SH-SY5Y (cell line): ENCODE data around the gene P2RX7.

Source experiments
- GATA2 ChIP-seq: IDR thresholded peaks from 2 replicates; pipeline ENCODE4 v1.6.1; 2011; ENCODE audit warnings: mild to moderate bottlenecking, low read depth, low read length
- GATA3 ChIP-seq: IDR thresholded peaks from 2 replicates; pipeline ENCODE4 v1.6.1; 2011; ENCODE audit warnings: low read depth, mild to moderate bottlenecking, low read length, moderate library complexity

Gene P2RX7

DNA sequence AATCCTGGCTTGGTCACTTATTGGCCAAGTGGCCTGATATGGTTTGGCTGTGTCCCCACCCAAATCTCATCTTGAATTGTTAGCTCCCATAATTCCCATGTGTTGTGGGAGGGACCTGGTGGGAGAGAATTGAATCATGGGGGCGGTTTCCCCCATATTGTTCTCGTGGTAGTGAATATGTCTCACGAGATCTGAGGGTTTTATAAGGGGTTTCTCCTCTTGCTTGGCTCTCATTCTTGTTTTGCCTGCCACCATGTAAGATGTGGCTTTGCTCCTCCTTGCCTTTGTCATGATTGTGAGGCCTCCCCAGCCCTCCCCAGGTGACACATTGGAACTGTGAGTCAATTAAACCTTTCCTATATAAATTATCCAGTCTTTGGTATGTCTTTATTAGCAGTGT is 58.5 kb downstream of the P2RX7 start:
- TF ChIP-seq GATA3 (no peak), GATA2 (no peak)

DNA sequence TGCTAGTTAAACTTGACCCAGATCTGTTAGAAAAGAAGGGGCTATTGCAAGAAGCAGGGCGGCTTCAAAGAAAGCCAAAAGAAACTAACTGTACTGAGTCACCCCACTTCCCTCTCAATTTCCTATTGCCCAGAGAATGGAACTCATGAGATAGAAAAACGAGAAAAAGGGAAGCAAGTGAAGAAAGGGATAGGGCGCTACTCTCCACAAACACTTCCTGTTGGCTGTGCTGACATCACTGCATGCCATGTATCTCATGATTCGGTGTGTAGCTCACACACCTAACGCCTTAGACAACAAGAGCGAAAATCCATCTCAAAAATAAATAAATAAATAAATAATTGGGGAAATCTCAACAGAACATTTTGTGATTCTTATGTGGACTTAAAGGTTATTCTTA is 64.2 kb downstream of the P2RX7 start:
- TF ChIP-seq GATA3: no peak
- TF ChIP-seq GATA2: no peak

- no peak for TF ChIP-seq GATA2
- no peak for TF ChIP-seq GATA3
Measured at GRCh38 chr12:121198949-121199348, 66.3 kb downstream of the P2RX7 start.

DNA sequence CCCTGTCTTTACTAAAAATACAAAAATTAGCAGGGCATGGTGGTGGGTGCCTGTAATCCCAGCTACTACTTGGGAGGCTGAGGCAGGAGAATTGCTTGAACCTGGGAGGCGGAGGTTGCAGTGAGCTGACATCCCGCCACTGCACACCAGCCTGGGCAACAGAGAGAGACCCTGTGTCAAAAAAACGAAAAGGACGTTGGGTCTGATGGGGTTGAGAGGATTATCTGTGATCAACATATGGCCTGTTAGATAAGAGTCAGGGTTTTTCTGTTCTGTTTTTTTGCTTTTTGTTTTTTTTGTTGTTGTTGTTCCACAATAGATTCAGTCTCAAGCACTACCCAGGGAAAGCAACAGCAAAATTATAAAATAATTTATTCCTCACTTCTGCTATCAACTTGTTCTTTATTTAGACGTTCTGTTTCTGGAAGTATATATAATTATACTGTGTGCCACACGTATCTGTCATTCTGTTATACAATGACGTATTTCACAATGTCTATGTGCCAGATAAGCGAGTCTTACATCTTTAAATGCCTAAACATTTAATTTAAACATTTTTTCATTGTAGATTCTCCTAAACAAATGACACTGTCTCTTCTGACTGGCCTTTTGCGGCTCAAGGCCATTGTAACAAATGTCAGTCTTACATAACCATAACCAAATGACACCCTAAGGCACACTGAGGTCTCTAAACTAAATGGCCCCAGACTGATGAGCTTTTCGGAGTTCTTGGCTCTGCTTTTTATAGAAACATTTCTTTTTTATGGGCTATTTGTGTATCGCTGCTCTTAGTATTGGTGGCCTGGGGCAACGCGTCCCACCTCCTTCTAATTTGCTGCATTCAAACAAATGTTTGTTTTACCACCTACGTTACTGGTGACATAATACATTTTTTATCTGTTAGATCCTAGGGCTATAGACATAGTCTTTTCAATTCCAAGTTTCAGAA is 70.0 kb downstream of the P2RX7 start:
- peak; percentile 84 for TF ChIP-seq GATA3
- peak; percentile 84 for TF ChIP-seq GATA2

DNA sequence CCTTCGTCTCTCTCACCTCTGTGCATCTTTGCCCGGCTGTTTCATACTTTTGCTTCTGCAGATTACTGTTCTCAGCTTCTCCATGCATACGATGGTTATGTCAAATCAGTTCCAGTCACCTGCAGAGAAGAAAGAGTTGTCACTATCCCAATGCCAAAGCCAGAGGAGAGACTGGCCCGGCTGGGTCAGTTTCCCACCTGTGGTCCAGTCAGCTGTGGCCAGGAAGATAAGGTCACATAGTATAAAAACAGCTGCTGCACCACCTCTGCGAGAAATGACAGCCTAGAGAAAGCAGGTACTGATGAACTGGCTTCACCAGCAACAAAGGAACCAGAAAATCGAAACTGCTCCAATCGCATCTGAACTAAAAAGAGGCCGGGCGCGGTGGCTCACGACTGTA is 70.8 kb downstream of the P2RX7 start:
- TF ChIP-seq GATA3 (no peak), GATA2 (no peak)

DNA sequence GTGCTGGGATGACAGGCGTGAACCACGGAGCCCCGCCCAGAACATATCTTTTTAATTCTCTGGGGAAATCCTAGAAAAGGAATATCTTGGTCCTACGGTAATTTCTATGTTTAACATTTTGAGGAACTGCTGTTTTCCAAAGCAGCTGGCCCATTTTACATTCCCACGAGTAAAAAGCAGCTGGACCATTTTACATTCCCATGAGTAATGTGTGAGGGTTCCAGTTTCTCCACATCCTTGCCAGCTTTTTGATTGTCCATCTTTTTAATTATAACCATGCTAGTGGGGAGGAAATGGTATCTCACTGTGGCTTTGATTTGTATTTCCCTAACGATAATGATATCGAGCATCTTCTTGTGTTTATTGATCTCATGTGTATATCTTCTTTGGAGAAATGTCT is 72.8 kb downstream of the P2RX7 start:
- TF ChIP-seq GATA3 (no peak), GATA2 (no peak)

DNA sequence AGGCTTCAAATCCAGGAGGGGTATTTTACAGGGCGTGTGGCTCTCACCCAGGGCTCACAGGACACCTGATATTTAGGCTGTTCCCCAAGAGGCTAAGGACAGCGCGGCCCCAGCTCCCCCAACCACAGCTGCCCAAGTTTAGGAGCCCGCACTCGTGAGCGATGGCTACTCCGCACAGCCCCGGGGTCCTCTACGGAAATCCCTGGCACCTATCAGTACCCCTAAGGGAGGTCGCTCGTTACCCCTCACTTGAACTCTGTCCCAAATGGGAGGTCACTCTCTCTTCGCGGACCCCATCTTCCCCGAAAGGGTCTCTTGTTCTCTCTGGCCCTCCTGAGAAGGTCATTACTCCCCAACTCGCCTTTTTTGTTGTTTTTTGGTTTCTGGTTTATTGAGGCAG is 76.5 kb downstream of the P2RX7 start:
- TF ChIP-seq GATA3: no peak
- no peak for TF ChIP-seq GATA2

DNA sequence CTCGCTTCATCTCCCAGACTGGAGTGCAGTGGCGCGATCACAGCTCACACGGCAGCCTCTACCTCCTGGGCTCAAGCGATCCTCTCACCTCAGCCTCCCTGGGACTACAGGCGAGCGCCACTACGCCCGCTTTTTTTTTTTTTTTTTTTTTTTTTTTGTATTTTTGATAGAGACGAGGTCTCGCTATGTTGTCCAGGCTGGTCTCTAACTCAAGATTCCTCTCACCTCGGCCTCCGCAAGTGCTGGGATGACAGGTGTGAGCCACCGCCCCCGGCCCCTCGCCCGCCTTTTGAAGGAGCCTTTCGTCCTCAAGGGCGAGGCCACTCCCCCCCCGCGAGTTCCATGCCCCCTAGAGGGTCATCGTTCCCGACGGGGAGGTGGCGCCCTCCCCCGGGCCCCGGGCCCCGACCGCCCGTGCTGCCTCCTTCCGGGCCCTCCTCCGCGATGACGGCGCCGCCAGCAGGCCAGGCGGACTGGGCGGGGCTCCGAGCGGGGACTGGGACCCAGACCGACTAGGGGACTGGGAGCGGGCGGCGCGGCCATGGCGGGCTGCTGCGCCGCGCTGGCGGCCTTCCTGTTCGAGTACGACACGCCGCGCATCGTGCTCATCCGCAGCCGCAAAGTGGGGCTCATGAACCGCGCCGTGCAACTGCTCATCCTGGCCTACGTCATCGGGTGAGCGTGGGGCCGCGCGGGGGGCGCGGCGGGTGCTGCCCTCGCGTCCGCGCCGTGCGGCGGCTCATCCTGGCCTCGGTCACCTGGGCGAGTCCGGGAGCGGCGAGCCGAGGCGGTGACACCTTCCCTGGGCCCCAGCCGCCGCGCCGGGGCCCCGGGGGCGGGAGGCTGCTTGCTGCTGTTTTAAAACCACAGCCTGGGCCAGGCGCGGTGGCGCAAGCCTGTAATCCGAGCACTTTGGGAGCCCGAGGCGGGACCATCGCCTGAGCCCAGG is 77.2 kb downstream of the P2RX7 start, which contains the start of gene P2RX4:
Gene P2RX4 (plus strand): TSS at position 506 of the 949 bp plus-strand sequence. CDS start 36 bp downstream, at position 542.
- no peak for TF ChIP-seq GATA2
- no peak for TF ChIP-seq GATA3

DNA sequence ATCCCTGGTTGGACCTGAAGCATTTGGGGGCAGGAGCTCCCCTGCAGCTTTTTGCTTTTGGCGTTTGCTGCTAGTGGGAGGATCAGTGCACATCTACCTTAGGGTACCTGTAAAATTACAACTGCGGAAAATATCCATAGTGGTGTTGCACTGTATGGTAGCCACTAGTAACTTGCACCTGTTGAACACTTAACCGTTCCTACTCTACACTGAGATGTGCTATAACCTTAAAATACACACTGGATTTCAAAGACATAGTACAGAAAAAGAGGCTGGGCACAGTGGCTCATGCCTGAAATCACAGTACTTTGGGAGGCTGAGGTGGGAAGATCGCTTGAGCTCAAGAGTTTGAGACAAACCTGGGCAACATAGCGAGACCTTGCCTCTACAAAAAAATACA is 80.2 kb downstream of the P2RX7 start:
- TF ChIP-seq GATA3: no peak
- TF ChIP-seq GATA2: no peak

DNA sequence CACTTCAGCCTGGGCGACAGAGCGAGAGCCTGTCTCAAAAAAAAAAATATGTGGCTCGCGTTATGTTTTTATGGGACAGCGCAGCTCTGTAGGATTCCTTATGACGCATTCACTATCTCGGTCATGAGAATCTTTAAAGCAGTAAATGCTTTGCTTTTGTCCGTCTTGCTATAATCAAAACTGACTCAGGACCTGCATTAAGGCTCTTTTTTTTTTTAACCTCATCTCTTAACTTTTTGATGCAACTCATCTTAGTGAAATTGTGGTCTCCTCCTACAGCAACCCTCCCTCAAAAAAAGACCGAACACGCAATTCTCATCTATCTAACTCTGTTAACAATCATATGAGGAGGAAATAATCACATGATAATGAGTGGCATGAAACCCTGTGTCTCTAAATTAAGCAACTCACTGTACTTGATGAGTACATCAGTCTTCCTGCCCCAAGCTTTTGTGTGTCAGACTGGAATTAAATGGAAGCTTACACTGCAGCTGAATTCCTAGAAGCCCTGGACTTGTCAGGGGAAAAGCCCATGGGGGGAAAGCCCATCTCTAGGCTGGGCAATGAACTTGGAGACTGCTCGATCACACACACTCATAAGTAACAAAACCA is 81.6 kb downstream of the P2RX7 start:
- TF ChIP-seq GATA3 (no peak), GATA2 (no peak)

DNA sequence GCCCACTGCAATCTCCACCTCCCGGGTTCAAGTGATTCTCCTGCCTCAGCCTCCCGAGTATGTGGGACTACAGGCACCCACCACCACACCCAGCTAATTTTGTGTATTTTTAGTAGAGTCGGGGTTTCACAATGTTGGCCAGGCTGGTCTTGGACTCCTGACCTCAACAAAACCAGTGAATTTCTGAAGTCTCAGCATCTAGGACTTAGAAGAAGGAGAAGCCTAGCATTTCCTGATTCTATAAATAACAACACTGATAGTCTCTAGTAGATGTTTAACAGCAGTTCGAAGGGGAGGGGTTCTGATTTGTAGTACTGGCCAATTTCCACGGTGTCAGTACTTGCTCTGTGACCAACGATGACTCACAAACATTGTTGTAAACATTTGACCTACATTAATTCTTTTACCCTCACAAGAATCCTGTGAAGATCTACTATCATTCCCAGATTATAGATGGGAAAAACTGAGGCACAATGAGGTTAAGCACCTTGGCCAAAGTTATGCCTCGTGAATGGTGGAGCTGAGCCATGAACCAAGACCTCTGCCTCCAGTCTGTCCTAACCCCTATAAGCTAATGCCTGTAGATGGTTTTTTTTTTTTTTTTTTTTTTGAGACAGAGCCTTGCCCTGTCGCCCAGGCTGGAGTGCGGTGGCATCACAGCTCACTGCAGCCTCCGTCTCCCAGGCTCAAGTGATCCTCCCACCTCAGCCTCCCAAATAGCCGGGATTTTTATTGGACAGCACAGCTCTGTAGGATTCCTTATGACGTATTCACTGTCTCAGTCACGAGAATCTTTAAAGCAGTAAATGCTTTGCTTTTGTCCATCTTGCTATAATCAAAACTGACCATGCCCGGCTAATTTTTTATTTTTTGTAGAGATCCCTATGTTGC is 82.4 kb downstream of the P2RX7 start:
- no peak for TF ChIP-seq GATA2
- TF ChIP-seq GATA3: no peak

DNA sequence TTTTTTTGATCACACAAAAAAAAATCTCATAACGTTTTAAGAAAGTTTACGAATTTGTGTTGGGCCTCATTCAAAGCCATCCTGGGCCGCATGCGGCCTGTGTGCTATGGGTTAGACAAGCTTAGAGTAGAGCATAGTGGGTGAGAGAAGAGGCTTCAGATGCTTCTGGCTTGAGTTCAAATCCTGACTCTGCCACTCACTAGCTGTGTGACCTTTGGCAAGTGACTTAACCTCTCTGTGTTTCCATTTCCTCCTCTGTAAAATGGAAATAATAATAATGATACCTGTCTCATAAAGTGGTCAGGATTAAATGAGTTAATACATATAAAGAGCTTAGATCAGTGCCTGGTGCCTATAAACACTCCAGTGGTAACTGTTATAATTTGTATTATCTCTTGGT is 83.4 kb downstream of the P2RX7 start:
- no peak for TF ChIP-seq GATA3
- no peak for TF ChIP-seq GATA2

- TF ChIP-seq GATA2 (no peak), GATA3 (no peak)
Measured at GRCh38 chr12:121217063-121217462, 84.4 kb downstream of the P2RX7 start.
